Measurements from ENCODE around the gene DLEU7. TPM values are rescaled to one million over a fixed set of nuclear protein-coding genes. Genes with fewer than 3 reads are reported as not detected.

DLEU7 gene
- total and polyA plus RNA-seq, 4 donors = 0.17 to 0.47 (median 0.24) TPM

DNA sequence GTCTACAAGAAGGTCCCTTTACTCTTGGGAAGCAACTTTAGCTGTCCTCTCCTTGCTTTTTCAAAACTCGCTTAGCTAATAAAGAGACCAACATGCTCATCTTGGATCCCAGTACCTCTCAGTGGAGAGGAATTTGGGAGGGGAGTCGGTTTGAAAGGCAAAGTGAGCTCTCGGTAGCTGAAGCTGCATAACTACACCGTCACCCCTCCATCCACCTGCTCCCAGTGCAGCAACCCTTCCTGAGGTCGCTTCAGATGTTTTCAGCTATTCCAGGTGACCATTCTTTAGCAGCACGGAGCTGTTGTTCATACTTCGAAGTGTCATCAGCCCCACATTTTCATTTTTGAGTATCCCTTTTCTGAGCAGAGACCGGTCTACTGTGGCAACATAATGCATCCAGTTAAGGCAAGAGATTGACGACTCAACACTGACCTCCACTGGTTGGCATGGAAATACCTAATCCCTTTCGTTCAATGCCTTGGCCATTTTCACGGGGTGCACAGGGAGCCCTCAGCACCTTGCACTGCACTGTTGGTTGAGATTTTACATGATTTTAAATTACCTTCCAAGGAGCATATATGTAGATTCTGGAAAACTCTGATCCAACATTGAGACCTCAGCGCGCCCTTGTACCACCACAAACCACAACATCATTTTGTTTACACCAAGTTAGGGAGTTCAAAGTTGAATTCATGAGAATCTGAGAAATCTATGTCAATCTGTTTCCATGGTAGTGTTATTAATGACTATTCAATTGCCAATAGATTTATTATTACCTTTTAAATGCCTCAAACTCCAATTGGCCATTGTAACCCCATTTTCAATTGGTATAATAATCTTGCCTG, 42.2 kb downstream of the DLEU7 start:
- Histone ChIP-seq H3K4me1 (ENCODE audit: control insufficient read depth in 4 of 4, insufficient read depth in 4 of 4, low read length in 3 of 4) (no peaks in the 10 kb centered on the region), H3K4me3 (ENCODE audit: low read depth in 1 of 3, low read length in 3 of 3) (no peak overlapping the region), H3K27ac (ENCODE audit: low read depth in 1 of 2, low read length in 2 of 2) (no peak overlapping the region), H3K9ac (ENCODE audit: low read depth in 1 of 2, low read length in 2 of 2) (no peak overlapping the region), H3K36me3 (ENCODE audit: control insufficient read depth in 4 of 4, insufficient read depth in 3 of 4, low read depth in 1 of 4, low read length in 3 of 4) (no peaks in the 10 kb centered on the region), H3K27me3 (ENCODE audit: control insufficient read depth in 4 of 4, insufficient read depth in 4 of 4, low read length in 3 of 4) (no peaks in the 10 kb centered on the region), H3K9me3 (ENCODE audit: control insufficient read depth in 4 of 4, low read length in 3 of 4) (peaks cover 0 to 3% (median 0%) of the 10 kb centered on the region in 4 donors)
- peak; percentile 67 for DNase-seq (ENCODE audit: low spot score)
- 44% methylated on average over 13 of the region's 13 CpGs for WGBS
- TF ChIP-seq YY1 (IDR thresholded peaks at IDR 0.05) = no peak
- TF ChIP-seq HNF4A (conservative IDR thresholded peaks at IDR 0.05) = no peak
- TF ChIP-seq SP1 (IDR thresholded peaks at IDR 0.05) = no peak
- peak; percentile 94 to 97 for TF ChIP-seq RAD21 (IDR thresholded peaks at IDR 0.05)
- TF ChIP-seq JUND (IDR thresholded peaks at IDR 0.05) = no peak
- peak; percentile 73 for TF ChIP-seq CTCF (IDR thresholded peaks at IDR 0.05; ENCODE audit: low read depth, low read length, missing input control)
- TF ChIP-seq HNF4G (IDR thresholded peaks at IDR 0.05) = no peak
- TF ChIP-seq, protein P1, sequence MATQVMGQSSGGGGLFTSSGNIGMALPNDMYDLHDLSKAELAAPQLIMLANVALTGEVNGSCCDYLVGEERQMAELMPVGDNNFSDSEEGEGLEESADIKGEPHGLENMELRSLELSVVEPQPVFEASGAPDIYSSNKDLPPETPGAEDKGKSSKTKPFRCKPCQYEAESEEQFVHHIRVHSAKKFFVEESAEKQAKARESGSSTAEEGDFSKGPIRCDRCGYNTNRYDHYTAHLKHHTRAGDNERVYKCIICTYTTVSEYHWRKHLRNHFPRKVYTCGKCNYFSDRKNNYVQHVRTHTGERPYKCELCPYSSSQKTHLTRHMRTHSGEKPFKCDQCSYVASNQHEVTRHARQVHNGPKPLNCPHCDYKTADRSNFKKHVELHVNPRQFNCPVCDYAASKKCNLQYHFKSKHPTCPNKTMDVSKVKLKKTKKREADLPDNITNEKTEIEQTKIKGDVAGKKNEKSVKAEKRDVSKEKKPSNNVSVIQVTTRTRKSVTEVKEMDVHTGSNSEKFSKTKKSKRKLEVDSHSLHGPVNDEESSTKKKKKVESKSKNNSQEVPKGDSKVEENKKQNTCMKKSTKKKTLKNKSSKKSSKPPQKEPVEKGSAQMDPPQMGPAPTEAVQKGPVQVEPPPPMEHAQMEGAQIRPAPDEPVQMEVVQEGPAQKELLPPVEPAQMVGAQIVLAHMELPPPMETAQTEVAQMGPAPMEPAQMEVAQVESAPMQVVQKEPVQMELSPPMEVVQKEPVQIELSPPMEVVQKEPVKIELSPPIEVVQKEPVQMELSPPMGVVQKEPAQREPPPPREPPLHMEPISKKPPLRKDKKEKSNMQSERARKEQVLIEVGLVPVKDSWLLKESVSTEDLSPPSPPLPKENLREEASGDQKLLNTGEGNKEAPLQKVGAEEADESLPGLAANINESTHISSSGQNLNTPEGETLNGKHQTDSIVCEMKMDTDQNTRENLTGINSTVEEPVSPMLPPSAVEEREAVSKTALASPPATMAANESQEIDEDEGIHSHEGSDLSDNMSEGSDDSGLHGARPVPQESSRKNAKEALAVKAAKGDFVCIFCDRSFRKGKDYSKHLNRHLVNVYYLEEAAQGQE (IDR thresholded peaks at IDR 0.05) = no peak

GRCh38 chr13:50800091-50800739, 43.3 kb downstream of the DLEU7 start:
- Histone ChIP-seq H3K4me1 (ENCODE audit: control insufficient read depth in 4 of 4, insufficient read depth in 4 of 4, low read length in 3 of 4) (no peaks in the 10 kb centered on the region), H3K4me3 (ENCODE audit: low read depth in 1 of 3, low read length in 3 of 3) (no peak overlapping the region), H3K9me3 (ENCODE audit: control insufficient read depth in 4 of 4, low read length in 3 of 4) (no peaks in the 10 kb centered on the region), H3K27me3 (ENCODE audit: control insufficient read depth in 4 of 4, insufficient read depth in 4 of 4, low read length in 3 of 4) (no peaks in the 10 kb centered on the region), H3K9ac (ENCODE audit: low read depth in 1 of 2, low read length in 2 of 2) (no peak overlapping the region), H3K27ac (ENCODE audit: low read depth in 1 of 2, low read length in 2 of 2) (no peak overlapping the region), H3K36me3 (ENCODE audit: control insufficient read depth in 4 of 4, insufficient read depth in 3 of 4, low read depth in 1 of 4, low read length in 3 of 4) (no peaks in the 10 kb centered on the region)
- no peak for TF ChIP-seq SP1 (IDR thresholded peaks at IDR 0.05)
- TF ChIP-seq, protein P2, sequence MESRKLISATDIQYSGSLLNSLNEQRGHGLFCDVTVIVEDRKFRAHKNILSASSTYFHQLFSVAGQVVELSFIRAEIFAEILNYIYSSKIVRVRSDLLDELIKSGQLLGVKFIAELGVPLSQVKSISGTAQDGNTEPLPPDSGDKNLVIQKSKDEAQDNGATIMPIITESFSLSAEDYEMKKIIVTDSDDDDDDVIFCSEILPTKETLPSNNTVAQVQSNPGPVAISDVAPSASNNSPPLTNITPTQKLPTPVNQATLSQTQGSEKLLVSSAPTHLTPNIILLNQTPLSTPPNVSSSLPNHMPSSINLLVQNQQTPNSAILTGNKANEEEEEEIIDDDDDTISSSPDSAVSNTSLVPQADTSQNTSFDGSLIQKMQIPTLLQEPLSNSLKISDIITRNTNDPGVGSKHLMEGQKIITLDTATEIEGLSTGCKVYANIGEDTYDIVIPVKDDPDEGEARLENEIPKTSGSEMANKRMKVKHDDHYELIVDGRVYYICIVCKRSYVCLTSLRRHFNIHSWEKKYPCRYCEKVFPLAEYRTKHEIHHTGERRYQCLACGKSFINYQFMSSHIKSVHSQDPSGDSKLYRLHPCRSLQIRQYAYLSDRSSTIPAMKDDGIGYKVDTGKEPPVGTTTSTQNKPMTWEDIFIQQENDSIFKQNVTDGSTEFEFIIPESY (IDR thresholded peaks at IDR 0.05) = no peak
- TF ChIP-seq HNF4G (IDR thresholded peaks at IDR 0.05) = no peak
- no peak for TF ChIP-seq HNF4A (conservative IDR thresholded peaks at IDR 0.05)
- no peak for TF ChIP-seq NR2F2 (IDR thresholded peaks at IDR 0.05)
- no peak for TF ChIP-seq EGR1 (IDR thresholded peaks at IDR 0.05; ENCODE audit: low read depth in 2 of 2)
- TF ChIP-seq YY1 (IDR thresholded peaks at IDR 0.05) = no peak
- TF ChIP-seq ATF3 (IDR thresholded peaks at IDR 0.05) = no peak
- no peak for TF ChIP-seq GABPA (IDR thresholded peaks at IDR 0.05 in 1 of 2, conservative IDR thresholded peaks at IDR 0.05 in 1 of 2)
- DNase-seq (ENCODE audit: low spot score) = no peak
- 61% methylated on average over 6 of the region's 6 CpGs for WGBS
